ENCODE results near the gene CFAP221.
A peak's percentile ranks its signal among the peaks of the same experiment; 100 is the strongest.

CFAP221 gene

GRCh38 chr2:119641562-119642258 is 97.5 kb downstream of the CFAP221 start:
- Histone ChIP-seq H3K27me3 (ENCODE audit: low read length) (0 out of 2 replicates have a peak, but pooled peaks cover 4% of the 10 kb centered on the region), H3K4me2 (ENCODE audit: low read depth, low read length, poor library complexity, severe bottlenecking) (no peak overlapping the region), H3K27ac (ENCODE audit: low read depth, low read length) (no peak overlapping the region), H3K9ac (ENCODE audit: low read length) (no peak overlapping the region), H3K79me2 (ENCODE audit: insufficient read depth, low read length) (no peaks in the 10 kb centered on the region), H3K36me3 (ENCODE audit: low read length) (no peaks in the 10 kb centered on the region), H3K9me2 (replicated peaks; ENCODE audit: insufficient read depth, low read length) (no peaks in the 10 kb centered on the region), H3K9me3 (ENCODE audit: insufficient read depth, low read length) (no peaks in the 10 kb centered on the region), H4K20me1 (ENCODE audit: low read depth, low read length) (no peaks in the 10 kb centered on the region), H3K4me3 (ENCODE audit: insufficient read depth, low read length, poor library complexity, severe bottlenecking) (no peak overlapping the region), H3F3A (ENCODE audit: insufficient read depth) (no peaks in the 10 kb centered on the region), H2AFZ (ENCODE audit: low read depth, low read length, severe bottlenecking) (no peak overlapping the region)
- no peak for TF ChIP-seq EZH2phosphoT487 (conservative IDR thresholded peaks at IDR 0.05; ENCODE audit: low read length)
- peak; percentile 92 for TF ChIP-seq CTCF (IDR thresholded peaks at IDR 0.05; ENCODE audit: insufficient read depth, low read length, poor library complexity, severe bottlenecking)

- Histone ChIP-seq H3F3A (ENCODE audit: insufficient read depth) (no peaks in the 10 kb centered on the region), H3K9me2 (replicated peaks; ENCODE audit: insufficient read depth, low read length) (no peaks in the 10 kb centered on the region), H3K27me3 (ENCODE audit: low read length) (0 out of 2 replicates have a peak, but pooled peaks cover 4% of the 10 kb centered on the region), H3K79me2 (ENCODE audit: insufficient read depth, low read length) (no peaks in the 10 kb centered on the region), H3K9ac (ENCODE audit: low read length) (no peak overlapping the region), H3K27ac (ENCODE audit: low read depth, low read length) (no peak overlapping the region), H3K4me3 (ENCODE audit: insufficient read depth, low read length, poor library complexity, severe bottlenecking) (no peak overlapping the region), H4K20me1 (ENCODE audit: low read depth, low read length) (no peaks in the 10 kb centered on the region), H3K9me3 (ENCODE audit: insufficient read depth, low read length) (no peaks in the 10 kb centered on the region), H3K36me3 (ENCODE audit: low read length) (no peaks in the 10 kb centered on the region), H2AFZ (ENCODE audit: low read depth, low read length, severe bottlenecking) (no peak overlapping the region), H3K4me2 (ENCODE audit: low read depth, low read length, poor library complexity, severe bottlenecking) (no peak overlapping the region)
- TF ChIP-seq EZH2phosphoT487 (conservative IDR thresholded peaks at IDR 0.05; ENCODE audit: low read length): no peak
- TF ChIP-seq CTCF (IDR thresholded peaks at IDR 0.05; ENCODE audit: insufficient read depth, low read length, poor library complexity, severe bottlenecking): no peak
Measured at GRCh38 chr2:119644186-119644585, 99.9 kb downstream of the CFAP221 start.

- H3F3A ChIP-seq (ENCODE audit: insufficient read depth): no peaks in the 10 kb centered on the region
Measured at GRCh38 chr2:119645173-119645855, 101.1 kb downstream of the CFAP221 start.

More at GRCh38 chr2:119645173-119645855, 101.1 kb downstream of the CFAP221 start:
- Histone ChIP-seq H3K9me2 (replicated peaks; ENCODE audit: insufficient read depth, low read length) (no peaks in the 10 kb centered on the region), H3K27me3 (ENCODE audit: low read length) (no peaks in the 10 kb centered on the region), H2AFZ (ENCODE audit: low read depth, low read length, severe bottlenecking) (no peak overlapping the region), H3K4me2 (ENCODE audit: low read depth, low read length, poor library complexity, severe bottlenecking) (no peak overlapping the region), H3K36me3 (ENCODE audit: low read length) (no peaks in the 10 kb centered on the region), H3K9me3 (ENCODE audit: insufficient read depth, low read length) (peaks cover 4% of the 10 kb centered on the region; the same call in 1 of the 2 replicates), H3K79me2 (ENCODE audit: insufficient read depth, low read length) (no peaks in the 10 kb centered on the region), H4K20me1 (ENCODE audit: low read depth, low read length) (no peaks in the 10 kb centered on the region), H3K9ac (ENCODE audit: low read length) (no peak overlapping the region), H3K4me3 (ENCODE audit: insufficient read depth, low read length, poor library complexity, severe bottlenecking) (no peak overlapping the region), H3K27ac (ENCODE audit: low read depth, low read length) (no peak overlapping the region)
- no peak for TF ChIP-seq EZH2phosphoT487 (conservative IDR thresholded peaks at IDR 0.05; ENCODE audit: low read length)
- TF ChIP-seq CTCF (IDR thresholded peaks at IDR 0.05; ENCODE audit: insufficient read depth, low read length, poor library complexity, severe bottlenecking): no peak

Measured in SU-DHL-6 (cell line).